ENCODE results near the gene KNCN.

The KNCN gene

DNA sequence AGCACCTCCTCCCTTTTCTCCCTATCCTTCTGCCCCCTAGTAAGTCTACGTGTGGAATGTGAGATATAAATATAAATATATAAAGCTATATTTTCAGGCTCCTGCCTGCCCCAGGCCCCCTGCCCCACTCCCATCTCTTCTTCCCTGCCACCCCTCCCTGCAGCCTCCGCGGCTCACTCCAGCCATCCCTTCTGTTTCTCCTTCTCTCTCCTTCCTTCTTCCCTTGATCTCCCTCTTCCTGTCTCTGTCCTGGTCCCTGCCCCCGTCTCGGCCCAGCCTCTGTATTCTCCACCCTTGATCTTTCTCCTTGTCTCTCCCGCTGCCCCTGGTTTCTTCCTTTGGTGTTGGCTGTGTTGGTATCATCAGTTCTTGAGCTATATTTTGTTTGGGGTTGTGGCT is 38.7 kb downstream of the KNCN start:
- Histone ChIP-seq H3K9me3 (replicated peaks; ENCODE audit: insufficient read depth, low read length) (no peaks in the 10 kb centered on the region), H3K9me2 (replicated peaks; ENCODE audit: insufficient read depth, low read length) (no peaks in the 10 kb centered on the region), H3K4me1 (ENCODE audit: low read length) (peaks cover 6% of the 10 kb centered on the region; the same call in 1 of the 2 replicates), H3K27ac (ENCODE audit: low read length) (no peak overlapping the region), H3K79me2 (ENCODE audit: low read length) (no peaks in the 10 kb centered on the region), H3K36me3 (replicated peaks; ENCODE audit: insufficient read depth, low read length) (no peaks in the 10 kb centered on the region), H4K20me1 (ENCODE audit: insufficient read depth, low read length) (no peaks in the 10 kb centered on the region), H3K4me3 (ENCODE audit: low read length) (no peak overlapping the region), H3K27me3 (replicated peaks; ENCODE audit: insufficient read depth, low read length) (peaks cover 23% of the 10 kb centered on the region), H3F3A (ENCODE audit: insufficient read depth, low read length) (no peaks in the 10 kb centered on the region), H3K4me2 (ENCODE audit: low read depth, low read length) (no peak overlapping the region), H2AFZ (ENCODE audit: low read length) (no peak overlapping the region), H3K9ac (ENCODE audit: low read length) (no peak overlapping the region)
- no peak for DNase-seq
- TF ChIP-seq, protein P1, sequence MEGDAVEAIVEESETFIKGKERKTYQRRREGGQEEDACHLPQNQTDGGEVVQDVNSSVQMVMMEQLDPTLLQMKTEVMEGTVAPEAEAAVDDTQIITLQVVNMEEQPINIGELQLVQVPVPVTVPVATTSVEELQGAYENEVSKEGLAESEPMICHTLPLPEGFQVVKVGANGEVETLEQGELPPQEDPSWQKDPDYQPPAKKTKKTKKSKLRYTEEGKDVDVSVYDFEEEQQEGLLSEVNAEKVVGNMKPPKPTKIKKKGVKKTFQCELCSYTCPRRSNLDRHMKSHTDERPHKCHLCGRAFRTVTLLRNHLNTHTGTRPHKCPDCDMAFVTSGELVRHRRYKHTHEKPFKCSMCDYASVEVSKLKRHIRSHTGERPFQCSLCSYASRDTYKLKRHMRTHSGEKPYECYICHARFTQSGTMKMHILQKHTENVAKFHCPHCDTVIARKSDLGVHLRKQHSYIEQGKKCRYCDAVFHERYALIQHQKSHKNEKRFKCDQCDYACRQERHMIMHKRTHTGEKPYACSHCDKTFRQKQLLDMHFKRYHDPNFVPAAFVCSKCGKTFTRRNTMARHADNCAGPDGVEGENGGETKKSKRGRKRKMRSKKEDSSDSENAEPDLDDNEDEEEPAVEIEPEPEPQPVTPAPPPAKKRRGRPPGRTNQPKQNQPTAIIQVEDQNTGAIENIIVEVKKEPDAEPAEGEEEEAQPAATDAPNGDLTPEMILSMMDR (IDR thresholded peaks at IDR 0.05; ENCODE audit: low read length): no peak
- no peak for TF ChIP-seq EZH2 (optimal IDR thresholded peaks at IDR 0.05; ENCODE audit: low read depth, low read length)

DNA sequence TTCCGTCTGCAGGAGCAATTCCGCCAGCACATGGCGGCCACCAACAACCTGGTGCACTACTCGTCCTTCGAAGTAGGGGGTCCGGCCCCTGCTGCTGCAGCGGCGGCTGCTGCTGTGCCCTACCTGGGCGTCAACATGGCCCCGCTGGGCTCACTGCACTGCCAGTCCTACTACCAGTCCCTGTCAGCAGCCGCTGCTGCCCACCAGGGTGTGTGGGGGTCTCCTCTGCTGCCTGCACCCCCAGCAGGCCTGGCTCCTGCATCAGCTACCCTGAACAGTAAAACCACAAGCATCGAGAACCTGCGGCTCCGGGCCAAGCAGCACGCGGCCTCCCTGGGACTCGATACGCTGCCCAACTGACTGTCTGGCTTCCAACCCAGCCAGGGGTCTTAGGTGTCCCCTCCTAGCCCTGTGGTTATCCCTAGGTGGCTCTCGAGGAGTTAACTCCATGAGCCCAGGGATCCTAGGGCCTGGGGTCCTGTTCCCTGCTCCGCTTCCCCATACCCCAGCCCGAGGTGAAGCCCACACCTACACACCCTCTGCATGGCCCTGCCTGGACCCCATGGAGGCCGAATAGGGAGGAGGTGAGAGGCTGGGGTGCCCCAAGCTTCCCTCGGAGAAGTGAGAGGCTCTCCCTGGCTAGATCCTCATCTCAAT is 39.2 kb downstream of the KNCN start:
- Histone ChIP-seq H3K4me3 (ENCODE audit: low read length) (no peak overlapping the region), H3K79me2 (ENCODE audit: low read length) (no peaks in the 10 kb centered on the region), H3K36me3 (replicated peaks; ENCODE audit: insufficient read depth, low read length) (no peaks in the 10 kb centered on the region), H3K9ac (ENCODE audit: low read length) (no peak overlapping the region), H3F3A (ENCODE audit: insufficient read depth, low read length) (no peaks in the 10 kb centered on the region), H2AFZ (ENCODE audit: low read length) (no peak overlapping the region), H3K9me2 (replicated peaks; ENCODE audit: insufficient read depth, low read length) (no peaks in the 10 kb centered on the region), H3K27me3 (replicated peaks; ENCODE audit: insufficient read depth, low read length) (peaks cover 23% of the 10 kb centered on the region), H4K20me1 (ENCODE audit: insufficient read depth, low read length) (no peaks in the 10 kb centered on the region), H3K4me1 (ENCODE audit: low read length) (peaks cover 6% of the 10 kb centered on the region; the same call in 1 of the 2 replicates), H3K4me2 (ENCODE audit: low read depth, low read length) (no peak overlapping the region), H3K27ac (ENCODE audit: low read length) (no peak overlapping the region), H3K9me3 (replicated peaks; ENCODE audit: insufficient read depth, low read length) (no peaks in the 10 kb centered on the region)
- no peak for TF ChIP-seq EZH2phosphoT487 (IDR thresholded peaks at IDR 0.05; ENCODE audit: low read length)
- TF ChIP-seq EZH2 (optimal IDR thresholded peaks at IDR 0.05; ENCODE audit: low read depth, low read length): no peak
- TF ChIP-seq, protein P1 (IDR thresholded peaks at IDR 0.05; ENCODE audit: low read length): no peak
- DNase-seq: no peak

DNA sequence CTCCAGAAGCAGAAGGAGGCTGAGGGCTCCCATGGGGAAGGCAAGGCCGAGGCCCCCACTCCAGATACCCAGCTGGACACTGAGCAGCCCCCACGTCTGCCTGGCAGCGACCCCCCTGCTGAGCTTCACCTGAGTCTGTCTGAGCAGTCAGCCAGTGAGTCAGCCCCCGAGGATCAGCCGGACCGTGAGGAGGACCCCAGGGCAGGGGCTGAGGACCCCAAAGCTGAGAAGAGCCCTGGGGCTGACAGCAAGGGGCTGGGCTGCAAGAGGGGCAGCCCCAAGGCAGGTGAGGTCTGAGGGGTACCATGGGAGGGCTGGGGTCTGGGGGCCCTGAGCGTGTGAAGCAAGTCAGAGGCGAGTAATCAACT is 40.5 kb downstream of the KNCN start:
- Histone ChIP-seq H3K79me2 (ENCODE audit: low read length) (no peaks in the 10 kb centered on the region), H3K4me3 (ENCODE audit: low read length) (no peak overlapping the region), H3K9me2 (replicated peaks; ENCODE audit: insufficient read depth, low read length) (no peaks in the 10 kb centered on the region), H3K4me1 (ENCODE audit: low read length) (no peaks in the 10 kb centered on the region), H3K9me3 (replicated peaks; ENCODE audit: insufficient read depth, low read length) (no peaks in the 10 kb centered on the region), H3K36me3 (replicated peaks; ENCODE audit: insufficient read depth, low read length) (no peaks in the 10 kb centered on the region), H3K4me2 (ENCODE audit: low read depth, low read length) (no peak overlapping the region), H4K20me1 (ENCODE audit: insufficient read depth, low read length) (no peaks in the 10 kb centered on the region), H3K27ac (ENCODE audit: low read length) (no peak overlapping the region), H2AFZ (ENCODE audit: low read length) (no peak overlapping the region), H3K9ac (ENCODE audit: low read length) (no peak overlapping the region), H3F3A (ENCODE audit: insufficient read depth, low read length) (no peaks in the 10 kb centered on the region), H3K27me3 (replicated peaks; ENCODE audit: insufficient read depth, low read length) (peaks cover 23% of the 10 kb centered on the region)
- TF ChIP-seq, protein P1 (IDR thresholded peaks at IDR 0.05; ENCODE audit: low read length): no peak
- TF ChIP-seq EZH2 (optimal IDR thresholded peaks at IDR 0.05; ENCODE audit: low read depth, low read length) (no peak), EZH2phosphoT487 (IDR thresholded peaks at IDR 0.05; ENCODE audit: low read length) (no peak)
- DNase-seq: no peak
